HG03103 (cell line): ENCODE data around the gene ZNF555.
"Not testable (repeated sequence)": the region's sequence is repeated elsewhere in the genome, so short reads cannot be mapped to it uniquely, and the experiment has no call there.

Experiments used
- ATAC-seq: cut with Tn5 transposase; IDR thresholded peaks from one replicate; pipeline ENCODE4 v1.9.1; 2021; ENCODE audit warnings: low read depth; ENCODE audit not compliant: unreplicated experiment

ZNF555 gene

GRCh38 chr19:2840794-2841791 lies at the start of gene ZNF555:
Gene ZNF555, plus strand, starts transcription at chr19:2841475. Its CDS starts 98 bp downstream, at chr19:2841573.
- peak; percentile 89 for ATAC-seq

GRCh38 chr19:2791876-2792275 lies 49.4 kb upstream of the ZNF555 start:
- ATAC-seq, result no peak

- not testable (repeated sequence) for ATAC-seq
Measured at GRCh38 chr19:2792666-2793065, 48.6 kb upstream of the ZNF555 start.

- ATAC-seq, result no peak
Measured at GRCh38 chr19:2793126-2793525, 48.1 kb upstream of the ZNF555 start.

- no peak for ATAC-seq
Measured at GRCh38 chr19:2793577-2793976, 47.7 kb upstream of the ZNF555 start.

- no peak for ATAC-seq
Measured at GRCh38 chr19:2795827-2796658, 45.2 kb upstream of the ZNF555 start.

GRCh38 chr19:2796659-2797266 lies 44.5 kb upstream of the ZNF555 start:
- ATAC-seq, result no peak

- ATAC-seq, result no peak
Measured at GRCh38 chr19:2797280-2797679, 44.0 kb upstream of the ZNF555 start.

- ATAC-seq, result no peak
Measured at GRCh38 chr19:2798158-2798685, 43.1 kb upstream of the ZNF555 start.

GRCh38 chr19:2798733-2799132 lies 42.5 kb upstream of the ZNF555 start:
- ATAC-seq, result no peak

GRCh38 chr19:2799273-2800020 lies 41.8 kb upstream of the ZNF555 start:
- ATAC-seq, result no peak

GRCh38 chr19:2800506-2800905 lies 40.8 kb upstream of the ZNF555 start:
- ATAC-seq, result no peak

- ATAC-seq, result no peak
Measured at GRCh38 chr19:2802826-2803225, 38.4 kb upstream of the ZNF555 start.

GRCh38 chr19:2803486-2804155 lies 37.7 kb upstream of the ZNF555 start:
- no peak for ATAC-seq

- no peak for ATAC-seq
Measured at GRCh38 chr19:2804156-2805004, 36.9 kb upstream of the ZNF555 start.

- no peak for ATAC-seq
Measured at GRCh38 chr19:2805261-2805900, 35.9 kb upstream of the ZNF555 start.

- ATAC-seq, result no peak
Measured at GRCh38 chr19:2805991-2806649, 35.2 kb upstream of the ZNF555 start.
